Measurements from ENCODE around the gene NBAS.

- TF ChIP-seq, protein P1, sequence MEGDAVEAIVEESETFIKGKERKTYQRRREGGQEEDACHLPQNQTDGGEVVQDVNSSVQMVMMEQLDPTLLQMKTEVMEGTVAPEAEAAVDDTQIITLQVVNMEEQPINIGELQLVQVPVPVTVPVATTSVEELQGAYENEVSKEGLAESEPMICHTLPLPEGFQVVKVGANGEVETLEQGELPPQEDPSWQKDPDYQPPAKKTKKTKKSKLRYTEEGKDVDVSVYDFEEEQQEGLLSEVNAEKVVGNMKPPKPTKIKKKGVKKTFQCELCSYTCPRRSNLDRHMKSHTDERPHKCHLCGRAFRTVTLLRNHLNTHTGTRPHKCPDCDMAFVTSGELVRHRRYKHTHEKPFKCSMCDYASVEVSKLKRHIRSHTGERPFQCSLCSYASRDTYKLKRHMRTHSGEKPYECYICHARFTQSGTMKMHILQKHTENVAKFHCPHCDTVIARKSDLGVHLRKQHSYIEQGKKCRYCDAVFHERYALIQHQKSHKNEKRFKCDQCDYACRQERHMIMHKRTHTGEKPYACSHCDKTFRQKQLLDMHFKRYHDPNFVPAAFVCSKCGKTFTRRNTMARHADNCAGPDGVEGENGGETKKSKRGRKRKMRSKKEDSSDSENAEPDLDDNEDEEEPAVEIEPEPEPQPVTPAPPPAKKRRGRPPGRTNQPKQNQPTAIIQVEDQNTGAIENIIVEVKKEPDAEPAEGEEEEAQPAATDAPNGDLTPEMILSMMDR (IDR thresholded peaks at IDR 0.05) = no peak
- TF ChIP-seq POLR2A (IDR thresholded peaks at IDR 0.05) = no peak
Observed at GRCh38 chr2:15609341-15610042, 48.4 kb upstream of the NBAS start.

Data from esophagus squamous epithelium (tissue), 4 donors.